Measurements from ENCODE around the gene GALNT1. TPM values are rescaled to one million over a fixed set of nuclear protein-coding genes. Genes with fewer than 3 reads are reported as not detected.

The GALNT1 gene
- total RNA-seq, 2 experiments from 2014 or later, result 26.3 to 31.9 TPM

GRCh38 chr18:35749701-35750100 lies 168.2 kb downstream of the GALNT1 start:
- DNase-seq, result no peak
- ChIA-PET POLR2A (no interaction called here), CTCF (no interaction called here)

GRCh38 chr18:35750929-35751328 lies 169.4 kb downstream of the GALNT1 start:
- Mint-ChIP-seq H3K9me3 (no peaks in the 10 kb centered on the region), H3K27me3 (no peaks in the 10 kb centered on the region), H3K27ac (no peak overlapping the region), H3K4me1 (no peaks in the 10 kb centered on the region), H3K4me3 (no peak overlapping the region), H3K36me3 (ENCODE audit: low read depth) (no peaks in the 10 kb centered on the region)
- ChIA-PET POLR2A (no interaction called here), CTCF (interaction anchor here (0.6 kb wide), 1 partner anchor 9 kb away, joined by 3 read pairs; no protein-coding TSS in a partner anchor)
- no peak for DNase-seq

More at GRCh38 chr18:35749701-35750100, 168.2 kb downstream of the GALNT1 start:
- Mint-ChIP-seq H3K27me3 (no peaks in the 10 kb centered on the region), H3K4me1 (no peaks in the 10 kb centered on the region), H3K9me3 (peaks cover 3% of the 10 kb centered on the region), H3K36me3 (ENCODE audit: low read depth) (no peaks in the 10 kb centered on the region), H3K27ac (no peak overlapping the region), H3K4me3 (no peak overlapping the region)

- Mint-ChIP-seq H3K4me1 (no peaks in the 10 kb centered on the region), H3K27ac (no peak overlapping the region), H3K9me3 (no peaks in the 10 kb centered on the region), H3K4me3 (no peak overlapping the region), H3K36me3 (ENCODE audit: low read depth) (no peaks in the 10 kb centered on the region), H3K27me3 (peaks cover 12% of the 10 kb centered on the region)
- ChIA-PET POLR2A (no interaction called here), CTCF (interaction anchor here (0.6 kb wide), 1 partner anchor 128 kb away, joined by 5 read pairs; no protein-coding TSS in a partner anchor)
- DNase-seq, result no peak
Measured at GRCh38 chr18:35753306-35753910, 171.9 kb downstream of the GALNT1 start.

- DNase-seq, result no peak
- Mint-ChIP-seq H3K27me3 (peaks cover 16% of the 10 kb centered on the region), H3K36me3 (ENCODE audit: low read depth) (no peaks in the 10 kb centered on the region), H3K4me1 (no peaks in the 10 kb centered on the region), H3K9me3 (no peaks in the 10 kb centered on the region), H3K4me3 (no peak overlapping the region), H3K27ac (no peak overlapping the region)
- ChIA-PET CTCF (interaction anchor here (1.4 kb wide), 1 partner anchor 13 kb away, joined by 3 read pairs; no protein-coding TSS in a partner anchor), POLR2A (no interaction called here)
Measured at GRCh38 chr18:35754464-35754863, 172.9 kb downstream of the GALNT1 start.

- Mint-ChIP-seq H3K36me3 (ENCODE audit: low read depth) (no peaks in the 10 kb centered on the region), H3K27me3 (peaks cover 16% of the 10 kb centered on the region), H3K27ac (no peak overlapping the region), H3K4me1 (no peaks in the 10 kb centered on the region), H3K9me3 (no peaks in the 10 kb centered on the region), H3K4me3 (no peak overlapping the region)
- CTCF ChIA-PET, result interaction anchor here (1.4 kb wide), 1 partner anchor 12 kb away, joined by 3 read pairs; no protein-coding TSS in a partner anchor
- no peak for DNase-seq
- POLR2A ChIA-PET, result no interaction called here
Measured at GRCh38 chr18:35755369-35755768, 173.8 kb downstream of the GALNT1 start.

- H3K4me3 Mint-ChIP-seq, result no peak overlapping the region
Measured at GRCh38 chr18:35756506-35757117, 175.1 kb downstream of the GALNT1 start.

More at GRCh38 chr18:35756506-35757117, 175.1 kb downstream of the GALNT1 start:
- peak; percentile 78 for DNase-seq
- no peak overlapping the region for H3K27ac Mint-ChIP-seq
- ChIA-PET POLR2A (no interaction called here), CTCF (interaction anchor here (0.6 to 1.4 kb wide), 3 partner anchors 11 to 528 kb away, joined by 3 to 5 read pairs (median 3); no protein-coding TSS in a partner anchor)
- H3K27me3 Mint-ChIP-seq, result peaks cover 16% of the 10 kb centered on the region
- H3K36me3 Mint-ChIP-seq (ENCODE audit: low read depth), result no peaks in the 10 kb centered on the region
- no peaks in the 10 kb centered on the region for H3K4me1 Mint-ChIP-seq
- H3K9me3 Mint-ChIP-seq, result no peaks in the 10 kb centered on the region

Small RNA genes lying within 50 kb of the gene (microRNA-seq; reads per million reads assigned to microRNA genes)
- gene MIR3975 (ENCODE audit: borderline microRNAs expressed, borderline replicate concordance), result not detected

Other genes starting within 250 kb of the GALNT1 start
- 10 to 100 TPM; 46.9 to 58.9 TPM for gene ZNF24, start 237.3 kb upstream of the GALNT1 start, total RNA-seq
- under 1 TPM; 0.50 to 0.77 TPM for gene ZNF396, start 204.4 kb upstream of the GALNT1 start, total RNA-seq
- 10 to 100 TPM; 18.9 to 22.0 TPM for gene INO80C, start 83.8 kb upstream of the GALNT1 start, total RNA-seq

Data from activated CD4-positive, alpha-beta T cell treated with anti-CD3 and anti-CD28 coated beads, Interleukin-2, amount 10 ng/mL, durations not matched to agents 7 days and 5 days (primary cell).